Calu3 (cell line): ENCODE measurements around the gene PSENEN. TPM values are rescaled to one million over a fixed set of nuclear protein-coding genes. Genes with fewer than 3 reads are reported as not detected.
"Not testable (repeated sequence)": the region's sequence is repeated elsewhere in the genome, so short reads cannot be mapped to it uniquely, and the experiment has no call there.

Experiments
- BruUV-seq: library from RNA; stranded (reverse); fragments of 400-500 nt; replicated peaks from 2 replicates; lab custom pipeline; 2021; lab: Mats Ljungman, UMichigan
- CTCF ChIA-PET: fragments of 300-600 bp; sonication (Branson Sonifier 250); formaldehyde crosslinking; loops from one replicate; lab custom pipeline; 2022; ENCODE audit warnings: antibody characterized with exemption; lab: Charles Lee
- DNase-seq: peaks from one replicate; pipeline ENCODE4 v3.0.0; 2022
- H3K27ac Mint-ChIP-seq: one replicate; pipeline ENCODE4 v1.8.0; 2022; ENCODE audit warnings: mixed read lengths; ENCODE audit not compliant: unreplicated experiment
- H3K27me3 Mint-ChIP-seq: one replicate; pipeline ENCODE4 v1.8.0; 2022; ENCODE audit warnings: mixed read lengths; ENCODE audit not compliant: unreplicated experiment
- H3K36me3 Mint-ChIP-seq: one replicate; pipeline ENCODE4 v1.8.0; 2022; ENCODE audit warnings: mild to moderate bottlenecking, moderate library complexity, mixed read lengths; ENCODE audit not compliant: insufficient read depth, unreplicated experiment
- H3K4me1 Mint-ChIP-seq: one replicate; pipeline ENCODE4 v1.8.0; 2022; ENCODE audit warnings: mild to moderate bottlenecking, low read depth, mixed read lengths; ENCODE audit not compliant: unreplicated experiment
- H3K4me3 Mint-ChIP-seq: one replicate; pipeline ENCODE4 v1.8.0; 2022; ENCODE audit warnings: mild to moderate bottlenecking, low read depth, moderate library complexity, mixed read lengths; ENCODE audit not compliant: unreplicated experiment
- H3K9me3 Mint-ChIP-seq: one replicate; pipeline ENCODE4 v1.8.0; 2022; ENCODE audit warnings: low read depth, mixed read lengths; ENCODE audit not compliant: unreplicated experiment
- intact Hi-C: fragments of 100-400 bp; cut with micrococcal nuclease; formaldehyde crosslinking; loops from one replicate; pipeline ENCODE4 v1.10.0; 2022; ENCODE audit not compliant: unreplicated experiment
- total RNA-seq: library from RNA; stranded (reverse); gene quantifications from 2 replicates; pipeline ENCODE4 v1.2.3, GENCODE V29; 2022
- TF ChIP-seq, protein P1 (sequence below): fragments of 200-600 bp; IDR thresholded peaks from one replicate; pipeline ENCODE4 v1.8.0; 2022; ENCODE audit warnings: antibody characterized with exemption; ENCODE audit not compliant: unreplicated experiment

The PSENEN gene
- total RNA-seq, 1 experiment from 2014 or later = 114 TPM

DNA sequence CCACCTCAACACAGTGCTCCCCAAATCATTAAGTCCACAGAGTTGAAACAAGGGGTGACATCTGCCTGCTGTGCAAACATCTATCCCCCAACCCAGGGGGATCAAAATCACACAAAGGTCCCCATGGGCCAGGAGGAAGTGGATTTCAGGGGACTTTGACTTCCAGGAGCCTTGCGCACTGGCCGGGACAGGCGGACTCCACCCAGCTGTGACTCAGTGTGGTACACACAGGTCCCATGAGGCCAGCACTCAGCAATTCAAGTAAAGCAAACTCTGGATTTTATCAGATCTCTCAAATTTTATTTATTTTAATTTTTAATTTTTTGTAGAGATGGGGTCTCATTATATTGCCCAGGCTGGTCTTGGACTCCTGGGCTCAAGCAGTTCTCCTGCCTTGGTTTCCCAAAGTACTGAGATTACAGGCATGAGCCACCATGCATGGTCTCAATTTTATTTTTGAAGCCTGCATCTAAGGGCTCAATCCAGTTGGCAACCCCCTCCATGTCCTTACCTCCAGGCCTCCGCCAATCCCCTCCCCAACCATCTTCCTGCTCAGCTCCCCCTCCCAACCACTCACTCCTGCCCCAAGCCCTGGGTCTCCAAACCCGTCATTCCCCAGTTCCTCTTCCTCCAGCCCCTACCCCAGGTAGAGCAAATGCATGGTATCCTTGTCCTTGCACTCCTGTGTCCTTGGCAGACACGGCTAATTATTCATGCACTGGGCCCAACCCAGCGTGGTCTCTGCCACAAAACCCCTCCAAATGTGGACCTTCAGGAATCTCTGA is 48.1 kb downstream of the PSENEN start:
- BruUV-seq = no TSS peak
- Mint-ChIP-seq H3K4me1 (peaks cover 8% of the 10 kb centered on the region), H3K9me3 (no peaks in the 10 kb centered on the region), H3K27ac (no peak overlapping the region), H3K27me3 (peaks cover 20% of the 10 kb centered on the region), H3K4me3 (no peak overlapping the region), H3K36me3 (no peaks in the 10 kb centered on the region)
- TF ChIP-seq, protein P1, sequence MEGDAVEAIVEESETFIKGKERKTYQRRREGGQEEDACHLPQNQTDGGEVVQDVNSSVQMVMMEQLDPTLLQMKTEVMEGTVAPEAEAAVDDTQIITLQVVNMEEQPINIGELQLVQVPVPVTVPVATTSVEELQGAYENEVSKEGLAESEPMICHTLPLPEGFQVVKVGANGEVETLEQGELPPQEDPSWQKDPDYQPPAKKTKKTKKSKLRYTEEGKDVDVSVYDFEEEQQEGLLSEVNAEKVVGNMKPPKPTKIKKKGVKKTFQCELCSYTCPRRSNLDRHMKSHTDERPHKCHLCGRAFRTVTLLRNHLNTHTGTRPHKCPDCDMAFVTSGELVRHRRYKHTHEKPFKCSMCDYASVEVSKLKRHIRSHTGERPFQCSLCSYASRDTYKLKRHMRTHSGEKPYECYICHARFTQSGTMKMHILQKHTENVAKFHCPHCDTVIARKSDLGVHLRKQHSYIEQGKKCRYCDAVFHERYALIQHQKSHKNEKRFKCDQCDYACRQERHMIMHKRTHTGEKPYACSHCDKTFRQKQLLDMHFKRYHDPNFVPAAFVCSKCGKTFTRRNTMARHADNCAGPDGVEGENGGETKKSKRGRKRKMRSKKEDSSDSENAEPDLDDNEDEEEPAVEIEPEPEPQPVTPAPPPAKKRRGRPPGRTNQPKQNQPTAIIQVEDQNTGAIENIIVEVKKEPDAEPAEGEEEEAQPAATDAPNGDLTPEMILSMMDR = no peak
- DNase-seq = peak; percentile 43
- CTCF ChIA-PET = no interaction called here
- intact Hi-C loops = no loop called here

DNA sequence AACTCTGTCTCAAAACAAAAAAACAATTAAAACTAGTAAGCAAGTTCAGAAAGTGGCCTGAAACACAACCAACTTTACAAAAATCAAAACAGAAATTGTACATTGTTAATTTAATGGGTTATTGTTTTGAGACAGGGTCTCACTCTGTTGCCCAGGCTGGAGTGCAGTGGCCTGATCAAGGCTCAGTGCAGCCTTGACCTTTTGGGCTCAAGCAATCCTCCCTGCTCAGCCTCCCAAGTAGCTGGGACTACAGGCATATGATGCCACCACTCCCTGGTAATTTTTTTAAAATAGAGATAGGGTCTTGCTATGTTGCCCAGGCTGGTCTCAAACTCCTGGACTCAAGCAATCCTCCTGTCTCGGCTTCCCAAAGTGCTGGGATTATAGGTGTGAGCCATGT is 50.1 kb downstream of the PSENEN start:
- H3K9me3 Mint-ChIP-seq, H3K36me3 Mint-ChIP-seq, H3K4me1 Mint-ChIP-seq, DNase-seq, H3K27ac Mint-ChIP-seq, BruUV-seq, H3K4me3 Mint-ChIP-seq, intact Hi-C loops, CTCF ChIA-PET: not testable (repeated sequence)
- H3K27me3 Mint-ChIP-seq = peaks cover 20% of the 10 kb centered on the region

Other genes starting within 250 kb of the PSENEN start
- gene DMKN, start 232.0 kb upstream of the PSENEN start, total RNA-seq = 218 and 224 TPM in 2 replicates
- gene SBSN, start 217.3 kb upstream of the PSENEN start, total RNA-seq = not detected in 2 replicates
- not detected in 2 replicates for gene GAPDHS, start 212.2 kb upstream of the PSENEN start, total RNA-seq
- gene TMEM147, start 200.0 kb upstream of the PSENEN start, total RNA-seq = 114 and 118 TPM in 2 replicates
- not detected in 2 replicates for gene ATP4A, start 182.0 kb upstream of the PSENEN start, total RNA-seq
- gene PMIS2, start 159.5 kb upstream of the PSENEN start, total RNA-seq = not detected in 2 replicates
- 35.3 and 38.0 TPM in 2 replicates for gene HAUS5, start 132.9 kb upstream of the PSENEN start, total RNA-seq
- 148 and 162 TPM in 2 replicates for gene RBM42, start 116.6 kb upstream of the PSENEN start, total RNA-seq
- 1.3 TPM in 1 of 2 replicates, not detected in the other for gene ETV2, start 103.9 kb upstream of the PSENEN start, total RNA-seq
- gene COX6B1, start 97.3 kb upstream of the PSENEN start, total RNA-seq = 488 and 497 TPM in 2 replicates
- gene UPK1A, start 79.1 kb upstream of the PSENEN start, total RNA-seq = not detected in 2 replicates
- not detected in 2 replicates for gene ZBTB32, start 41.1 kb upstream of the PSENEN start, total RNA-seq
- gene KMT2B, start 27.6 kb upstream of the PSENEN start, total RNA-seq = 65.2 and 65.3 TPM in 2 replicates
- 9.2 and 9.9 TPM in 2 replicates for gene IGFLR1, start 3.2 kb upstream of the PSENEN start, total RNA-seq
- gene U2AF1L4, start 233 bp upstream of the PSENEN start, total RNA-seq = 15.1 and 16.2 TPM in 2 replicates
- gene LIN37, start 2.9 kb downstream of the PSENEN start, total RNA-seq = 12.4 and 15.9 TPM in 2 replicates
- gene HSPB6, start 11.4 kb downstream of the PSENEN start, total RNA-seq = 0.71 and 0.93 TPM in 2 replicates
- 70.3 and 70.7 TPM in 2 replicates for gene PROSER3, start 12.5 kb downstream of the PSENEN start, total RNA-seq
- gene ARHGAP33, start 29.9 kb downstream of the PSENEN start, total RNA-seq = 16.8 and 27.0 TPM in 2 replicates
- not detected in 2 replicates for gene PRODH2, start 67.2 kb downstream of the PSENEN start, total RNA-seq
- not detected in 2 replicates for gene NPHS1, start 106.9 kb downstream of the PSENEN start, total RNA-seq
- gene KIRREL2, start 111.3 kb downstream of the PSENEN start, total RNA-seq = 0.17 and 0.26 TPM in 2 replicates
- 11.5 and 15.8 TPM in 2 replicates for gene APLP1, start 122.9 kb downstream of the PSENEN start, total RNA-seq
- gene NFKBID, start 154.9 kb downstream of the PSENEN start, total RNA-seq = 14.9 and 15.6 TPM in 2 replicates
- gene HCST, start 156.9 kb downstream of the PSENEN start, total RNA-seq = not detected in 2 replicates
- not detected in 2 replicates for gene TYROBP, start 162.6 kb downstream of the PSENEN start, total RNA-seq
- 15.2 and 18.5 TPM in 2 replicates for gene LRFN3, start 190.7 kb downstream of the PSENEN start, total RNA-seq
- gene SDHAF1, start 249.5 kb downstream of the PSENEN start, total RNA-seq = 16.9 and 17.1 TPM in 2 replicates